K562 (cell line): ENCODE measurements around the gene PLEKHN1. TPM values are rescaled to one million over a fixed set of nuclear protein-coding genes. Genes with fewer than 3 reads are reported as not detected.
A peak's percentile ranks its signal among the peaks of the same experiment; 100 is the strongest.

ENCODE experiments used
- CBFB ChIP-seq: sonication (generic); formaldehyde crosslinking; IDR thresholded peaks from 2 replicates; pipeline ENCODE4 v1.4.0; 2020; ENCODE audit warnings: mild to moderate bottlenecking, missing genetic modification reagents
- ZBTB1 ChIP-seq: sonication (generic); formaldehyde crosslinking; IDR thresholded peaks from 2 replicates; pipeline ENCODE4 v1.8.1; 2023; ENCODE audit warnings: missing genetic modification reagents, low read depth, mild to moderate bottlenecking, borderline replicate concordance
- ZBTB8A ChIP-seq: fragments of 450-650 bp; IDR thresholded peaks from 2 replicates; pipeline ENCODE4 v1.6.1; 2018; ENCODE audit warnings: mild to moderate bottlenecking, moderate library complexity; ENCODE audit not compliant: partially characterized antibody
- polyA plus RNA-seq, 8 experiments: library from polyadenylated mRNA; depleted of rRNA in 4 of 8; stranded (reverse) in 5 of 8; unstranded in 3 of 8; fragments of >200 nt; fragmentation: Nextera tagmentation in 2 of 8; fragmentation: Illumina TruSeq in 1 of 8; extraction: Ambion mirVana in 2 of 8; extraction: Trizol in 1 of 8; gene quantifications; 2 replicates each; pipeline versions ENCODE4 v1.2.1 to v1.2.3, GENCODE V29; 2011 to 2014; ENCODE audit warnings: inconsistent platforms in 1 of 8, missing spikeins in 1 of 8
- total RNA-seq, 7 experiments: library from RNA; depleted of rRNA in 6 of 7; stranded (reverse); fragments of >200 nt in 6 of 7; fragmentation: Illumina TruSeq in 2 of 7; extraction: Trizol in 2 of 7; gene quantifications; 2 replicates each; pipeline versions ENCODE4 v1.2.1 to v1.2.3, GENCODE V29; 2011 to 2021; ENCODE audit warnings: low replicate concordance in 1 of 7
- TF ChIP-seq, protein P1 (sequence below), 2 experiments: fragments of 450-650 bp; IDR thresholded peaks; 2 replicates each; pipeline ENCODE4 v1.6.1; 2016; ENCODE audit warnings: mild to moderate bottlenecking in 2 of 2, borderline replicate concordance in 1 of 2, low read depth in 1 of 2, moderate library complexity in 1 of 2
- TF ChIP-seq, protein P2 (sequence below), 2 experiments: fragments of 200-800 bp in 1 of 2; sonication (Bioruptor generic) in 1 of 2; sonication (generic) in 1 of 2; formaldehyde crosslinking in 1 of 2; IDR thresholded peaks in 1 of 2; conservative IDR thresholded peaks in 1 of 2; 2 replicates each; pipeline versions ENCODE4 v1.5.0 to v1.6.1; 2016 to 2020; ENCODE audit warnings: missing compliant biosample characterization in 1 of 2, missing genetic modification characterization in 1 of 2, missing genetic modification reagents in 1 of 2
- TF ChIP-seq, protein P3 (sequence below): fragments of 450-650 bp; IDR thresholded peaks from 2 replicates; pipeline ENCODE4 v1.6.1; 2017; ENCODE audit warnings: mild to moderate bottlenecking, moderate library complexity
- TF ChIP-seq, protein P4 (sequence below): fragments of 200-400 bp; formaldehyde crosslinking; IDR thresholded peaks from 2 replicates; pipeline ENCODE4 v1.6.1; 2017; ENCODE audit warnings: mild to moderate bottlenecking, low read depth, low read length, moderate library complexity

PLEKHN1 gene
- total and polyA plus RNA-seq, 9 of the 15 experiments (the other 6 are each of a cell fraction or from before 2014, with no cell fraction given) = 0.07 to 1.5 (median 0.13) TPM; not detected in 2

DNA sequence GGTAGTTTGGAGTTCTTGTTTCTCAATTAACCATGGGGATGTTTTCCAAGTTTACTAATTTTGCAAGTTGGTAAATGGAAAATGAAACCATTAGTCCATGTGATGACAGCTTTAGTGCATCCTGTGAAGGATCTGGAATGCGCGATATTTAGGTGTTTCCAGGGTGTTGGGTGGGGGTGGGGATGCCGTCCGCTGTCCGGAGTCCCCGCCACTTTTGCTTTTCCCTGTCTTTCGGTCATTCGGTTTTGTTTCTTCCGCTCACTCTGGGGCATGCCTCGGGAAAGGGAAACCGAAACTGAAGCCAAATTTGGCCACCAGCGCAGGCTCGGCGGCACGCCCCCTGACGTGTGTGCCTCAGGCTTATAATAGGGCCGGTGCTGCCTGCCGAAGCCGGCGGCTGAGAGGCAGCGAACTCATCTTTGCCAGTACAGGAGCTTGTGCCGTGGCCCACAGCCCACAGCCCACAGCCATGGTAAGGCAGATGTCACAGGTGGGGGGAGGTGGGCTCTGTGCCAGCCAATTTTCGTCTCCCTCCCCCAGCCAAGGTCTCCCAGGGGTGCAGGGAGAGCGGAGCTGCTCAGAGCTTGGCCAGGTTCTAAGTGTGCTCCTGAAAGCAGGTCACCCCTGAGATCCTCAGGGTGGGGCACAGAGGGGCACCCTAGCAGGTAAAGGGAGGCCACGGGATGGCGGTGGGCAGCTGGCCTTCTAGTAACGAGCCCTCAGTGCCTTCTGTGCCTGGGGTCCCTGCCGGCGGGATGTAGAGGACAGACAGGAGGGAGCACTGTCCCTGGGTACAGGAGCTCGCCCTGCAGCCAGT is 47.0 kb downstream of the PLEKHN1 start, which contains the start of gene ISG15 (continued):
- TF ChIP-seq, protein P1, sequence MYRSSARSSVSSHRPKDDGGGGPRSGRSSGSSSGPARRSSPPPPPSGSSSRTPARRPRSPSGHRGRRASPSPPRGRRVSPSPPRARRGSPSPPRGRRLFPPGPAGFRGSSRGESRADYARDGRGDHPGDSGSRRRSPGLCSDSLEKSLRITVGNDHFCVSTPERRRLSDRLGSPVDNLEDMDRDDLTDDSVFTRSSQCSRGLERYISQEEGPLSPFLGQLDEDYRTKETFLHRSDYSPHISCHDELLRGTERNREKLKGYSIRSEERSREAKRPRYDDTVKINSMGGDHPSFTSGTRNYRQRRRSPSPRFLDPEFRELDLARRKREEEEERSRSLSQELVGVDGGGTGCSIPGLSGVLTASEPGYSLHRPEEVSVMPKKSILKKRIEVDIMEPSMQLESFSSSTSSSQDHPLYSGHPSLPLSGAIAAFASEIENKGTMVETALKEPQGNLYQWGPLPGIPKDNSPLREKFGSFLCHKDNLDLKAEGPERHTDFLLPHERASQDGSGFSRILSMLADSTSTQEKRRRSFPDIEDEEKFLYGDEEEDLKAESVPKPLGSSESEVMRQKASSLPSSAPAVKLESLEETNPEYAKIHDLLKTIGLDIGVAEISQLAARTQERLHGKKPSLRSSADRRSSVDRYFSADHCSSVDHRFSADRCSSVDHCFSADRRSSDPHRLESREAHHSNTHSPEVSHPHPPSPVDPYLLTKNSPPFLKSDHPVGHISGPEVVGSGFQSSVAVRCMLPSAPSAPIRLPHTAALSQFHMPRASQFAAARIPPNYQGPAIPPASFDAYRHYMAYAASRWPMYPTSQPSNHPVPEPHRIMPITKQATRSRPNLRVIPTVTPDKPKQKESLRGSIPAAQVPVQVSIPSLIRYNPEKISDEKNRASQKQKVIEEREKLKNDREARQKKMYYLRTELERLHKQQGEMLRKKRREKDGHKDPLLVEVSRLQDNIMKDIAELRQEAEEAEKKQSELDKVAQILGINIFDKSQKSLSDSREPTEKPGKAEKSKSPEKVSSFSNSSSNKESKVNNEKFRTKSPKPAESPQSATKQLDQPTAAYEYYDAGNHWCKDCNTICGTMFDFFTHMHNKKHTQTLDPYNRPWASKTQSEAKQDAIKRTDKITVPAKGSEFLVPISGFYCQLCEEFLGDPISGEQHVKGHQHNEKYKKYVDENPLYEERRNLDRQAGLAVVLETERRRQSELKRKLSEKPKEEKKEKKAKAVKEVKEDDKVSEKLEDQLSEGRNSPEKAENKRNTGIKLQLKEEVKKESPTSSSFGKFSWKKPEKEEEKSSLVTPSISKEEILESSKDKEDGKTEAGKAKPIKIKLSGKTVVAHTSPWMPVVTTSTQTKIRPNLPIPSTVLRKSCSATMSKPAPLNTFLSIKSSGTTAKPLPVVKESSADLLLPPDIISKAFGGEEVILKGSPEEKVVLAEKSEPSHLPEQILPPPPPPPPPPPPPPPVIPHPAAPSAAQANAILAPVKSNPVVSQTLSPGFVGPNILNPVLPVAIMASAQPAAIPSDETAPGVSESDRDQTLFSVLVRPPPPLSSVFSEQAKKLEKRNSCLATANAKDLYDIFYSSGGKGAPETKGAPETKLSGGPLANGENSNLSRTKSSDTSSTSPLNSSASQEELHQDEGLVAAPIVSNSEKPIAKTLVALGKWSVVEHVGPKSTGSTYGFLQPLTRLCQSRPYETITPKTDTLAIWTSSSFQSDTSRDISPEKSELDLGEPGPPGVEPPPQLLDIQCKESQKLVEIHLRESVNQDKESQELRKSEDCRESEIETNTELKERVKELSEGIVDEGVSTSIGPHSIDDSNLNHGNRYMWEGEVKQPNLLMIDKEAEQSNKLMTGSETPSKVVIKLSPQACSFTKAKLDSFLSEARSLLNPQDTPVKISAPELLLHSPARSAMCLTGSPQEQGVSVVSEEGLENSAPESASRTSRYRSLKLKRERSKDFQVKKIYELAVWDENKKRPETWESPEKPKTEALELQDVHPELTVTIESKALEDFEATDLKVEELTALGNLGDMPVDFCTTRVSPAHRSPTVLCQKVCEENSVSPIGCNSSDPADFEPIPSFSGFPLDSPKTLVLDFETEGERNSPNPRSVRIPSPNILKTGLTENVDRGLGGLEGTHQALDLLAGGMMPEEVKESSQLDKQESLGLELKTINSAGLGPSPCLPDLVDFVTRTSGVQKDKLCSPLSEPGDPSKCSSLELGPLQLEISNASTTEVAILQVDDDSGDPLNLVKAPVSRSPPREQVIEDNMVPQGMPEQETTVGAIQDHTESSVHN (IDR thresholded peaks at IDR 0.05; ENCODE audit: borderline replicate concordance in 1 of 2, low read depth in 1 of 2) = peak in 1 of 2 experiments; percentile 97; a peak in 2 of 4 replicates
- TF ChIP-seq, protein P2, sequence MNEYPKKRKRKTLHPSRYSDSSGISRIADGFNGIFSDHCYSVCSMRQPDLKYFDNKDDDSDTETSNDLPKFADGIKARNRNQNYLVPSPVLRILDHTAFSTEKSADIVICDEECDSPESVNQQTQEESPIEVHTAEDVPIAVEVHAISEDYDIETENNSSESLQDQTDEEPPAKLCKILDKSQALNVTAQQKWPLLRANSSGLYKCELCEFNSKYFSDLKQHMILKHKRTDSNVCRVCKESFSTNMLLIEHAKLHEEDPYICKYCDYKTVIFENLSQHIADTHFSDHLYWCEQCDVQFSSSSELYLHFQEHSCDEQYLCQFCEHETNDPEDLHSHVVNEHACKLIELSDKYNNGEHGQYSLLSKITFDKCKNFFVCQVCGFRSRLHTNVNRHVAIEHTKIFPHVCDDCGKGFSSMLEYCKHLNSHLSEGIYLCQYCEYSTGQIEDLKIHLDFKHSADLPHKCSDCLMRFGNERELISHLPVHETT (CRISPR knock-in tag; conservative IDR thresholded peaks at IDR 0.05 in 1 of 2, IDR thresholded peaks at IDR 0.05 in 1 of 2) = peak in 1 of 2 experiments; percentile 87; a peak in 1 of 4 replicates
- TF ChIP-seq ZBTB1 (CRISPR knock-in tag) = 0 out of 2 replicates have a peak, but pooled peaks have one; percentile 39
- TF ChIP-seq ZBTB8A = no peak
- TF ChIP-seq, protein P3, sequence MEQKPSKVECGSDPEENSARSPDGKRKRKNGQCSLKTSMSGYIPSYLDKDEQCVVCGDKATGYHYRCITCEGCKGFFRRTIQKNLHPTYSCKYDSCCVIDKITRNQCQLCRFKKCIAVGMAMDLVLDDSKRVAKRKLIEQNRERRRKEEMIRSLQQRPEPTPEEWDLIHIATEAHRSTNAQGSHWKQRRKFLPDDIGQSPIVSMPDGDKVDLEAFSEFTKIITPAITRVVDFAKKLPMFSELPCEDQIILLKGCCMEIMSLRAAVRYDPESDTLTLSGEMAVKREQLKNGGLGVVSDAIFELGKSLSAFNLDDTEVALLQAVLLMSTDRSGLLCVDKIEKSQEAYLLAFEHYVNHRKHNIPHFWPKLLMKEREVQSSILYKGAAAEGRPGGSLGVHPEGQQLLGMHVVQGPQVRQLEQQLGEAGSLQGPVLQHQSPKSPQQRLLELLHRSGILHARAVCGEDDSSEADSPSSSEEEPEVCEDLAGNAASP = no peak
- TF ChIP-seq, protein P4, sequence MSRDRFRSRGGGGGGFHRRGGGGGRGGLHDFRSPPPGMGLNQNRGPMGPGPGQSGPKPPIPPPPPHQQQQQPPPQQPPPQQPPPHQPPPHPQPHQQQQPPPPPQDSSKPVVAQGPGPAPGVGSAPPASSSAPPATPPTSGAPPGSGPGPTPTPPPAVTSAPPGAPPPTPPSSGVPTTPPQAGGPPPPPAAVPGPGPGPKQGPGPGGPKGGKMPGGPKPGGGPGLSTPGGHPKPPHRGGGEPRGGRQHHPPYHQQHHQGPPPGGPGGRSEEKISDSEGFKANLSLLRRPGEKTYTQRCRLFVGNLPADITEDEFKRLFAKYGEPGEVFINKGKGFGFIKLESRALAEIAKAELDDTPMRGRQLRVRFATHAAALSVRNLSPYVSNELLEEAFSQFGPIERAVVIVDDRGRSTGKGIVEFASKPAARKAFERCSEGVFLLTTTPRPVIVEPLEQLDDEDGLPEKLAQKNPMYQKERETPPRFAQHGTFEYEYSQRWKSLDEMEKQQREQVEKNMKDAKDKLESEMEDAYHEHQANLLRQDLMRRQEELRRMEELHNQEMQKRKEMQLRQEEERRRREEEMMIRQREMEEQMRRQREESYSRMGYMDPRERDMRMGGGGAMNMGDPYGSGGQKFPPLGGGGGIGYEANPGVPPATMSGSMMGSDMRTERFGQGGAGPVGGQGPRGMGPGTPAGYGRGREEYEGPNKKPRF = no peak
- TF ChIP-seq CBFB (CRISPR knock-in tag) = 0 out of 2 replicates have a peak, but pooled peaks have one; percentile 29
